Tibial artery (tissue), 4 donors: ENCODE results near the gene SH3RF3.

Experiments
- DNase-seq, 2 donors: peaks; one replicate each; pipeline ENCODE4 v3.0.0-alpha.2; 2019
- H3K27ac ChIP-seq, 2 donors: fragments of 200-600 bp; sonication (generic) in 1 of 2; 1 replicate in 1 of 2; 2 replicates in 1 of 2; pipeline ENCODE4 v1.5.1; 2018 to 2019; ENCODE audit warnings: mild to moderate bottlenecking in 1 of 2
- H3K27me3 ChIP-seq, 2 donors: fragments of 200-600 bp; sonication (generic) in 1 of 2; one replicate each; pipeline versions ENCODE4 v1.5.1 to v1.6.0; 2016 to 2019
- H3K36me3 ChIP-seq, 3 donors: fragments of 200-600 bp; sonication (generic) in 2 of 3; one replicate each; pipeline ENCODE4 v1.5.1; 2016 to 2019; ENCODE audit warnings: mild to moderate bottlenecking in 2 of 3
- H3K4me1 ChIP-seq, 4 donors: fragments of 200-600 bp; sonication (generic) in 2 of 4; 1 replicate in 3 of 4; 2 replicates in 1 of 4; pipeline ENCODE4 v1.5.1; 2016 to 2019
- H3K4me3 ChIP-seq, 2 donors: fragments of 200-600 bp; sonication (generic) in 1 of 2; 1 replicate in 1 of 2; 2 replicates in 1 of 2; pipeline ENCODE4 v1.5.1; 2018 to 2019; ENCODE audit warnings: mild to moderate bottlenecking in 2 of 2
- H3K9me3 ChIP-seq, 3 donors: fragments of 200-600 bp; sonication (generic) in 1 of 3; one replicate each; pipeline ENCODE4 v1.5.1; 2016 to 2019
- CTCF ChIP-seq, 2 experiments: fragments of 200-600 bp in 1 of 2; fragments of 450-650 bp in 1 of 2; IDR thresholded peaks; one replicate each; pipeline ENCODE4 v1.5.1; 2017 to 2019; ENCODE audit warnings: antibody characterized with exemption in 2 of 2, mild to moderate bottlenecking in 1 of 2, moderate library complexity in 1 of 2
- intact Hi-C: fragments of 100-400 bp; cut with DNase I; formaldehyde crosslinking; loops from one replicate; pipeline ENCODE4 v1.15.0; 2023; ENCODE audit warnings: low total_unique reads

SH3RF3 gene

GRCh38 chr2:109479804-109480203 is 350.8 kb downstream of the SH3RF3 start:
- H3K27me3 ChIP-seq: no peaks in the 10 kb centered on the region
- DNase-seq: no peak
- no peak overlapping the region for H3K4me3 ChIP-seq
- peaks cover 0 to 89% (median 61%) of the 10 kb centered on the region in 4 donors for H3K4me1 ChIP-seq
- intact Hi-C loops: loop anchor here (5.0 kb wide), 1 partner anchor 43 kb away; no protein-coding TSS in a partner anchor
- H3K36me3 ChIP-seq: no peaks in the 10 kb centered on the region
- peak overlapping the region; percentile 13 to 66 for H3K27ac ChIP-seq
- TF ChIP-seq CTCF (IDR thresholded peaks at IDR 0.05): no peak
- no peaks in the 10 kb centered on the region for H3K9me3 ChIP-seq

- H3K27me3 ChIP-seq: no peaks in the 10 kb centered on the region
- H3K36me3 ChIP-seq: no peaks in the 10 kb centered on the region
- no peak overlapping the region for H3K4me3 ChIP-seq
- H3K9me3 ChIP-seq: no peaks in the 10 kb centered on the region
- no peak for TF ChIP-seq CTCF (IDR thresholded peaks at IDR 0.05)
- H3K4me1 ChIP-seq: peaks cover 0 to 84% (median 58%) of the 10 kb centered on the region in 4 donors
- DNase-seq: no peak
- H3K27ac ChIP-seq: peak overlapping the region; percentile 58 to 66
- intact Hi-C loops: no loop called here
Observed at GRCh38 chr2:109480486-109481195, 351.6 kb downstream of the SH3RF3 start.

GRCh38 chr2:109481196-109481555 is 352.2 kb downstream of the SH3RF3 start:
- H3K27ac ChIP-seq: peak overlapping the region; percentile 58 to 66
- intact Hi-C loops: no loop called here
- no peaks in the 10 kb centered on the region for H3K9me3 ChIP-seq
- TF ChIP-seq CTCF (IDR thresholded peaks at IDR 0.05): no peak
- no peaks in the 10 kb centered on the region for H3K27me3 ChIP-seq
- peaks cover 0 to 78% (median 52%) of the 10 kb centered on the region in 4 donors for H3K4me1 ChIP-seq
- H3K4me3 ChIP-seq: no peak overlapping the region
- no peaks in the 10 kb centered on the region for H3K36me3 ChIP-seq
- DNase-seq: peak in 1 of 2 donors; percentile 81

- Histone ChIP-seq H3K9me3 (no peaks in the 10 kb centered on the region), H3K36me3 (no peaks in the 10 kb centered on the region), H3K27me3 (no peaks in the 10 kb centered on the region), H3K27ac (peak overlapping the region; percentile 58 to 66), H3K4me1 (peaks cover 0 to 77% (median 53%) of the 10 kb centered on the region in 4 donors), H3K4me3 (no peak overlapping the region)
- no peak for DNase-seq
- TF ChIP-seq CTCF (IDR thresholded peaks at IDR 0.05): no peak
- intact Hi-C loops: no loop called here
Observed at GRCh38 chr2:109481599-109481998, 352.6 kb downstream of the SH3RF3 start.

GRCh38 chr2:109482361-109482861 is 353.4 kb downstream of the SH3RF3 start:
- Histone ChIP-seq H3K27ac (peak overlapping the region; percentile 58 to 66), H3K4me1 (peaks cover 0 to 83% (median 59%) of the 10 kb centered on the region in 4 donors), H3K4me3 (no peak overlapping the region), H3K9me3 (no peaks in the 10 kb centered on the region), H3K36me3 (no peaks in the 10 kb centered on the region), H3K27me3 (no peaks in the 10 kb centered on the region)
- TF ChIP-seq CTCF (IDR thresholded peaks at IDR 0.05): no peak
- intact Hi-C loops: no loop called here
- no peak for DNase-seq
